Measurements from ENCODE around the gene PHTF2. TPM values are rescaled to one million over a fixed set of nuclear protein-coding genes. Genes with fewer than 3 reads are reported as not detected.

Gene PHTF2
- total RNA-seq, 1 experiment from 2014 or later, result 26.7 TPM

- Histone ChIP-seq H4K20me1 (ENCODE audit: insufficient read depth) (no peaks in the 10 kb centered on the region), H3K36me3 (ENCODE audit: control insufficient read depth in 1 of 2, insufficient read depth in 2 of 2, low read length in 2 of 2) (no peaks in the 10 kb centered on the region), H3K4me1 (ENCODE audit: control insufficient read depth in 1 of 2, insufficient read depth in 2 of 2, low read length in 2 of 2) (no peaks in the 10 kb centered on the region), H2AFZ (ENCODE audit: low read depth, low read length, poor library complexity, severe bottlenecking) (no peak overlapping the region), H3K27ac (ENCODE audit: low read depth, low read length) (no peak overlapping the region), H3K79me2 (ENCODE audit: insufficient read depth, low read length) (no peaks in the 10 kb centered on the region), H3K4me2 (ENCODE audit: low read length) (no peak overlapping the region), H3K4me3 (replicated peaks in 1 of 2; ENCODE audit: low read depth in 1 of 2, low read length in 2 of 2) (no peak overlapping the region), H3K9ac (ENCODE audit: low read length) (no peak overlapping the region), H3K27me3 (ENCODE audit: insufficient read depth, low read length) (no peaks in the 10 kb centered on the region), H3K9me2 (ENCODE audit: insufficient read depth) (no peaks in the 10 kb centered on the region), H3K9me3 (ENCODE audit: control insufficient read depth in 1 of 2, insufficient read depth in 1 of 2, low read depth in 1 of 2, low read length in 2 of 2) (no peaks in the 10 kb centered on the region)
- RAD21 ChIA-PET (ENCODE audit: low non-redundant PET in 1 of 2, low total read pairs in 2 of 2, uncharacterized antibody in 2 of 2, unreplicated experiment in 2 of 2), result no interaction called here
- CTCF ChIA-PET, result no interaction called here
- POLR2A ChIA-PET, result no interaction called here
- TF ChIP-seq EGR1 (IDR thresholded peaks at IDR 0.05; ENCODE audit: low read depth) (no peak), TCF7L2 (IDR thresholded peaks at IDR 0.05; ENCODE audit: borderline replicate concordance, extremely low read depth, insufficient read depth, insufficient read length) (no peak), SIN3A (IDR thresholded peaks at IDR 0.05; ENCODE audit: low read depth) (no peak), CBX3 (IDR thresholded peaks at IDR 0.05; ENCODE audit: low read depth) (no peak), POLR2AphosphoS5 (IDR thresholded peaks at IDR 0.05; ENCODE audit: low read depth, low read length) (no peak), ZNF274 (IDR thresholded peaks at IDR 0.05; ENCODE audit: low read depth, low read length) (no peak), CTCF (IDR thresholded peaks at IDR 0.05 in 2 of 3, conservative IDR thresholded peaks at IDR 0.05 in 1 of 3; ENCODE audit: borderline replicate concordance in 1 of 3, insufficient read depth in 1 of 3, low read depth in 2 of 3, low read length in 2 of 3) (no peak), ZFX (IDR thresholded peaks at IDR 0.05) (no peak), EZH2 (IDR thresholded peaks at IDR 0.05) (no peak), RAD21 (IDR thresholded peaks at IDR 0.05; ENCODE audit: low read depth) (no peak), ELF1 (IDR thresholded peaks at IDR 0.05; ENCODE audit: borderline replicate concordance, low read depth) (no peak), POLR2A (IDR thresholded peaks at IDR 0.05; ENCODE audit: borderline replicate concordance, extremely low read depth, insufficient read depth, insufficient read length) (no peak)
- TF ChIP-seq, protein P1, sequence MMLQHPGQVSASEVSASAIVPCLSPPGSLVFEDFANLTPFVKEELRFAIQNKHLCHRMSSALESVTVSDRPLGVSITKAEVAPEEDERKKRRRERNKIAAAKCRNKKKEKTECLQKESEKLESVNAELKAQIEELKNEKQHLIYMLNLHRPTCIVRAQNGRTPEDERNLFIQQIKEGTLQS (IDR thresholded peaks at IDR 0.05), result no peak
- TF ChIP-seq, protein P2, sequence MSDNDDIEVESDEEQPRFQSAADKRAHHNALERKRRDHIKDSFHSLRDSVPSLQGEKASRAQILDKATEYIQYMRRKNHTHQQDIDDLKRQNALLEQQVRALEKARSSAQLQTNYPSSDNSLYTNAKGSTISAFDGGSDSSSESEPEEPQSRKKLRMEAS (IDR thresholded peaks at IDR 0.05), result no peak
- TF ChIP-seq, protein P3, sequence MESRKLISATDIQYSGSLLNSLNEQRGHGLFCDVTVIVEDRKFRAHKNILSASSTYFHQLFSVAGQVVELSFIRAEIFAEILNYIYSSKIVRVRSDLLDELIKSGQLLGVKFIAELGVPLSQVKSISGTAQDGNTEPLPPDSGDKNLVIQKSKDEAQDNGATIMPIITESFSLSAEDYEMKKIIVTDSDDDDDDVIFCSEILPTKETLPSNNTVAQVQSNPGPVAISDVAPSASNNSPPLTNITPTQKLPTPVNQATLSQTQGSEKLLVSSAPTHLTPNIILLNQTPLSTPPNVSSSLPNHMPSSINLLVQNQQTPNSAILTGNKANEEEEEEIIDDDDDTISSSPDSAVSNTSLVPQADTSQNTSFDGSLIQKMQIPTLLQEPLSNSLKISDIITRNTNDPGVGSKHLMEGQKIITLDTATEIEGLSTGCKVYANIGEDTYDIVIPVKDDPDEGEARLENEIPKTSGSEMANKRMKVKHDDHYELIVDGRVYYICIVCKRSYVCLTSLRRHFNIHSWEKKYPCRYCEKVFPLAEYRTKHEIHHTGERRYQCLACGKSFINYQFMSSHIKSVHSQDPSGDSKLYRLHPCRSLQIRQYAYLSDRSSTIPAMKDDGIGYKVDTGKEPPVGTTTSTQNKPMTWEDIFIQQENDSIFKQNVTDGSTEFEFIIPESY (IDR thresholded peaks at IDR 0.05; ENCODE audit: extremely low read depth, insufficient replicate concordance, low read length), result no peak
- no peak for DNase-seq (ENCODE audit: low read depth, low spot score)
- intact Hi-C loops (cut with micrococcal nuclease), result no loop called here
- no peak for ATAC-seq
- BruUV-seq (replicated peaks), result no TSS peak
Measured at GRCh38 chr7:78002715-78003114, 204.1 kb downstream of the PHTF2 start.

All from HCT116 (cell line).